Ovary (tissue), 3 donors: ENCODE measurements around the gene DNAH17.

Source experiments
- POLR2A ChIP-seq: fragments of 450-650 bp; IDR thresholded peaks from one replicate; pipeline ENCODE4 v1.6.1; 2017; ENCODE audit warnings: antibody characterized with exemption, mild to moderate bottlenecking, moderate library complexity
- TF ChIP-seq, protein P1 (sequence below), 3 donors: fragments of 450-650 bp in 2 of 3; fragments of 200-600 bp in 1 of 3; IDR thresholded peaks; one replicate each; pipeline versions ENCODE4 v1.5.1 to v1.8.0; 2016 to 2022; ENCODE audit warnings: antibody characterized with exemption in 3 of 3, mild to moderate bottlenecking in 1 of 3
- donor health status: DM: no; HTN: no; CAD: no.

DNA sequence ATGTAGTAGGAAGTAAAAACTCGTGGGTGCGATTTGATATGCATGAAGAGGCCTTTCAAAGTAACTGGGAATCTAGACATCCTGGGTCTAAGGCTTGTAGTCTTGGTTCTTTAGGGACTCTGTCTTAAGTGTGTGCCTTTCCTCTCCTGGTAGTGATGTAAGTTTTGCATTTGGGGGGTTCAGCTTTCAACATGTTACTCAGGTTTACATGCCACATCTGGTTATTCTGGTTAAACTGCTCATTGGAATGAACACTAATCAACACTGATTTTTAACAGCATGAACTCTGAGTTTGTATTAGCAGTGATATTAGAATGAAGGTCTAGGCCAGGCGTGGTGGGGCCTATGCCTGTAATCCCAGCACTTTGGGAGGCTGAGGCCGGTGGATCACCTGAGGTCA, 183.6 kb downstream of the DNAH17 start:
- TF ChIP-seq, protein P1, sequence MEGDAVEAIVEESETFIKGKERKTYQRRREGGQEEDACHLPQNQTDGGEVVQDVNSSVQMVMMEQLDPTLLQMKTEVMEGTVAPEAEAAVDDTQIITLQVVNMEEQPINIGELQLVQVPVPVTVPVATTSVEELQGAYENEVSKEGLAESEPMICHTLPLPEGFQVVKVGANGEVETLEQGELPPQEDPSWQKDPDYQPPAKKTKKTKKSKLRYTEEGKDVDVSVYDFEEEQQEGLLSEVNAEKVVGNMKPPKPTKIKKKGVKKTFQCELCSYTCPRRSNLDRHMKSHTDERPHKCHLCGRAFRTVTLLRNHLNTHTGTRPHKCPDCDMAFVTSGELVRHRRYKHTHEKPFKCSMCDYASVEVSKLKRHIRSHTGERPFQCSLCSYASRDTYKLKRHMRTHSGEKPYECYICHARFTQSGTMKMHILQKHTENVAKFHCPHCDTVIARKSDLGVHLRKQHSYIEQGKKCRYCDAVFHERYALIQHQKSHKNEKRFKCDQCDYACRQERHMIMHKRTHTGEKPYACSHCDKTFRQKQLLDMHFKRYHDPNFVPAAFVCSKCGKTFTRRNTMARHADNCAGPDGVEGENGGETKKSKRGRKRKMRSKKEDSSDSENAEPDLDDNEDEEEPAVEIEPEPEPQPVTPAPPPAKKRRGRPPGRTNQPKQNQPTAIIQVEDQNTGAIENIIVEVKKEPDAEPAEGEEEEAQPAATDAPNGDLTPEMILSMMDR (IDR thresholded peaks at IDR 0.05), result no peak
- TF ChIP-seq POLR2A, result no peak
